GM12878 (cell line): ENCODE measurements around the gene SC5D. TPM values are rescaled to one million over a fixed set of nuclear protein-coding genes. Genes with fewer than 3 reads are reported as not detected.

ENCODE experiments used
- ATAC-seq: fragments of 200-7000 bp; cut with Tn5 transposase; 3 replicates; pipeline ENCODE4 v1.9.1; 2020; ENCODE audit warnings: mild to moderate bottlenecking, moderate library complexity
- BruUV-seq: library from RNA; stranded (reverse); fragments of 400-500 nt; replicated peaks from 2 replicates; lab custom pipeline; 2021; lab: Mats Ljungman, UMichigan
- CTCF ChIA-PET: fragments of 300-600 bp; sonication (Branson Sonifier 250); formaldehyde crosslinking; extraction: SDS; loops from one replicate; lab custom pipeline; 2021; ENCODE audit warnings: inconsistent platforms; lab: Yijun Ruan, JAX
- POLR2A ChIA-PET: fragments of 350-600 bp; formaldehyde crosslinking; extraction: SDS; loops from one replicate; lab custom pipeline; 2021; ENCODE audit warnings: inconsistent platforms; lab: Charles Lee
- RAD21 ChIA-PET: fragments of 300-600 bp; sonication (Branson Sonifier 250); formaldehyde crosslinking; loops from one replicate; lab custom pipeline; 2023; ENCODE audit warnings: antibody characterized with exemption; ENCODE audit not compliant: unreplicated experiment; lab: Charles Lee
- SMC1A ChIA-PET: fragments of 300-600 bp; sonication (Branson Sonifier 250); formaldehyde crosslinking; loops from one replicate; lab custom pipeline; 2023; ENCODE audit not compliant: unreplicated experiment, uncharacterized antibody; lab: Charles Lee
- DNase-seq: peaks from one replicate; pipeline ENCODE4 v3.0.0-alpha.2; 2011; ENCODE audit warnings: low read depth, low spot score
- FAIRE-seq: peaks from 3 replicates; lab custom pipeline; 2011; peaks lifted over from hg19 to GRCh38; lab: Jason Lieb, UNC
- H2AFZ ChIP-seq: 2 replicates; pipeline ENCODE4 v1.6.0; 2011; ENCODE audit warnings: low read depth, low read length, control low read depth; ENCODE audit not compliant: control insufficient read depth
- H3K27ac ChIP-seq: 2 replicates; pipeline ENCODE4 v1.5.1; 2011; ENCODE audit warnings: control low read depth; ENCODE audit not compliant: control insufficient read depth, insufficient read depth
- H3K27me3 ChIP-seq, 2 experiments: replicated peaks in 1 of 2; 2 replicates each; pipeline versions ENCODE4 v1.6.0 to v1.6.1; 2011; ENCODE audit warnings: low read length in 1 of 2; ENCODE audit not compliant: control insufficient read depth in 2 of 2, insufficient read depth in 2 of 2
- H3K36me3 ChIP-seq, 2 experiments: 2 replicates each; pipeline ENCODE4 v1.5.1; 2011; ENCODE audit warnings: low read length in 1 of 2; ENCODE audit not compliant: control insufficient read depth in 2 of 2, insufficient read depth in 2 of 2
- H3K4me1 ChIP-seq: 2 replicates; pipeline ENCODE4 v1.6.1; 2011; ENCODE audit warnings: mild to moderate bottlenecking, low read length, moderate library complexity, mixed read lengths; ENCODE audit not compliant: control insufficient read depth, insufficient read depth
- H3K4me2 ChIP-seq: 2 replicates; pipeline ENCODE4 v1.6.0; 2011; ENCODE audit warnings: control low read depth; ENCODE audit not compliant: control insufficient read depth, insufficient read depth
- H3K4me3 ChIP-seq: fragments of 200-600 bp; sonication (generic); 2 replicates; pipeline ENCODE4 v1.5.1; 2016
- H3K79me2 ChIP-seq: 2 replicates; pipeline ENCODE4 v1.6.0; 2011; ENCODE audit warnings: low read length; ENCODE audit not compliant: control insufficient read depth, insufficient read depth
- H3K9ac ChIP-seq: 2 replicates; pipeline ENCODE4 v1.8.0; 2011; ENCODE audit warnings: low read length, control low read depth, mixed read lengths; ENCODE audit not compliant: control insufficient read depth, insufficient read depth
- H3K9me3 ChIP-seq: replicated peaks from 3 replicates; pipeline ENCODE4 v1.5.1; 2011; ENCODE audit warnings: mild to moderate bottlenecking, low read length; ENCODE audit not compliant: control insufficient read depth, insufficient read depth
- H4K20me1 ChIP-seq: 2 replicates; pipeline ENCODE4 v1.6.0; 2011; ENCODE audit not compliant: control insufficient read depth, insufficient read depth
- E4F1 ChIP-seq: fragments of 450-650 bp; IDR thresholded peaks from 2 replicates; pipeline ENCODE4 v1.6.1; 2018; ENCODE audit warnings: borderline replicate concordance, mild to moderate bottlenecking; ENCODE audit not compliant: partially characterized antibody
- HCFC1 ChIP-seq: fragments of 150-350 bp; IDR thresholded peaks from 2 replicates; pipeline ENCODE4 v1.6.1; 2014; ENCODE audit warnings: low read length
- IKZF1 ChIP-seq: fragments of 450-650 bp; conservative IDR thresholded peaks from 2 replicates; pipeline ENCODE4 v1.6.1; 2017; ENCODE audit warnings: antibody characterized with exemption, mild to moderate bottlenecking
- IRF4 ChIP-seq: IDR thresholded peaks from 2 replicates; pipeline ENCODE4 v1.6.1; 2011; ENCODE audit warnings: low read depth, low read length
- KAT2A ChIP-seq: conservative IDR thresholded peaks from 2 replicates; pipeline ENCODE4 v1.6.1; 2011; ENCODE audit warnings: low read depth, low read length; ENCODE audit not compliant: control insufficient read depth
- MTA3 ChIP-seq: IDR thresholded peaks from 2 replicates; pipeline ENCODE4 v1.6.1; 2012; ENCODE audit warnings: low read length, inconsistent platforms, borderline replicate concordance
- PAX5 ChIP-seq: IDR thresholded peaks from 2 replicates; pipeline ENCODE4 v1.6.1; 2011; ENCODE audit warnings: low read depth, low read length, borderline replicate concordance
- POLR2A ChIP-seq: IDR thresholded peaks from 2 replicates; pipeline ENCODE4 v1.6.1; 2011; ENCODE audit warnings: low read depth, mild to moderate bottlenecking, low read length
- ZBTB4 ChIP-seq: fragments of 450-650 bp; formaldehyde crosslinking; IDR thresholded peaks from 2 replicates; pipeline ENCODE4 v1.4.0; 2022; ENCODE audit warnings: mild to moderate bottlenecking, moderate library complexity
- WGBS: methylation state at CpG from one replicate; pipeline ENCODE4 v1.1.6; 2016; ENCODE audit warnings: low lambda C conversion rate; ENCODE audit not compliant: insufficient replicate concordance, insufficient coverage; ENCODE audit errors: missing lambda C conversion rate; 5-methylcytosine and 5-hydroxymethylcytosine counted together
- in situ Hi-C: fragments of 300-500 bp; cut with MboI; formaldehyde crosslinking; loops from 9 replicates; pipeline ENCODE4 v1.14.3; 2018; ENCODE audit warnings: mixed read lengths
- intact Hi-C: fragments of 100-400 bp; cut with micrococcal nuclease; formaldehyde crosslinking; loops from one replicate; pipeline ENCODE4 v1.14.2; 2022; ENCODE audit not compliant: unreplicated experiment
- polyA plus RNA-seq, 11 experiments: library from polyadenylated mRNA; depleted of rRNA in 4 of 11; unstranded in 6 of 11; stranded (reverse) in 5 of 11; fragments of >200 nt; fragmentation: Nextera tagmentation in 4 of 11; fragmentation: Illumina TruSeq in 1 of 11; extraction: Ambion mirVana in 4 of 11; extraction: Trizol in 1 of 11; gene quantifications; 1 replicate in 1 of 11; 2 replicates in 10 of 11; pipeline versions ENCODE4 v1.2.1 to v1.2.3, GENCODE V29; 2011 to 2016; ENCODE audit warnings: inconsistent platforms in 2 of 11, missing spikeins in 2 of 11, low read depth in 1 of 11
- total RNA-seq, 4 experiments: library from RNA; depleted of rRNA in 3 of 4; stranded (reverse); fragments of >200 nt in 3 of 4; fragmentation: Illumina TruSeq in 1 of 4; extraction: Trizol in 1 of 4; gene quantifications; 2 replicates each; pipeline versions ENCODE4 v1.2.1 to v1.2.3, GENCODE V29; 2013 to 2021

The SC5D gene
- total and polyA plus RNA-seq, 10 of the 15 experiments (the other 5 are each of a cell fraction or from before 2014, with no cell fraction given): 23.7 to 134 (median 30.8) TPM

- ATAC-seq: no peak
- POLR2A ChIA-PET: interaction anchor here (1.1 kb wide), 1 partner anchor 19 kb away, joined by 6 read pairs; no protein-coding TSS in a partner anchor
- no peaks in the 10 kb centered on the region for H3K9me3 ChIP-seq
- SMC1A ChIA-PET: interaction anchor here (1.2 to 17.0 kb wide), 5 partner anchors 11 to 94 kb away, joined by 4 to 338 read pairs (median 9); no protein-coding TSS in a partner anchor
- RAD21 ChIA-PET: interaction anchor here (0.9 to 1.8 kb wide), 3 partner anchors 12 to 79 kb away, joined by 3 to 4 read pairs (median 3); no protein-coding TSS in a partner anchor
- in situ Hi-C loops (no loop called here), intact Hi-C loops (no loop called here)
- no peak overlapping the region for H3K27ac ChIP-seq
- no peak for FAIRE-seq
- CTCF ChIA-PET: interaction anchor here (0.6 to 1.6 kb wide), 3 partner anchors 11 to 1683 kb away, joined by 3 to 5 read pairs (median 4); no protein-coding TSS in a partner anchor
- no peaks in the 10 kb centered on the region for H4K20me1 ChIP-seq
- no peak overlapping the region for H3K4me3 ChIP-seq
- TF ChIP-seq PAX5 (no peak), ZBTB4 (CRISPR knock-in tag) (no peak), KAT2A (no peak), IRF4 (no peak), HCFC1 (no peak), E4F1 (no peak), MTA3 (no peak), POLR2A (no peak), IKZF1 (no peak)
- no peak for DNase-seq
- no peaks in the 10 kb centered on the region for H3K79me2 ChIP-seq
- H3K36me3 ChIP-seq: no peaks in the 10 kb centered on the region
- 88% methylated on average over 5 of the region's 5 CpGs for WGBS
- no peaks in the 10 kb centered on the region; a peak in 1 of 4 replicates for H3K27me3 ChIP-seq
- H3K4me1 ChIP-seq: peaks cover 3% of the 10 kb centered on the region
- BruUV-seq: no TSS peak
- H3K9ac ChIP-seq: no peak overlapping the region
- no peak overlapping the region for H3K4me2 ChIP-seq
- H2AFZ ChIP-seq: no peak overlapping the region
Observed at GRCh38 chr11:121347813-121348212, 55.2 kb downstream of the SC5D start.
